Large intestine (tissue), 12 donors: Measurements from ENCODE around the gene FGF4. TPM values are rescaled to one million over a fixed set of nuclear protein-coding genes. Genes with fewer than 3 reads are reported as not detected.

Experiments
- DNase-seq, 2 donors: peaks; one replicate each; pipeline versions ENCODE4 v3.0.0 to v3.0.0-alpha.2; 2013
- H3K27ac ChIP-seq: one replicate; pipeline ENCODE4 v1.5.1; 2013; ENCODE audit warnings: low read length
- H3K27me3 ChIP-seq: 2 replicates; pipeline ENCODE4 v1.6.1; 2013; ENCODE audit warnings: low read length; ENCODE audit not compliant: control insufficient read depth, insufficient read depth
- H3K36me3 ChIP-seq: 2 replicates; pipeline ENCODE4 v1.6.1; 2013; ENCODE audit warnings: low read length; ENCODE audit not compliant: control insufficient read depth, insufficient read depth
- H3K4me1 ChIP-seq: one replicate; pipeline ENCODE4 v1.6.1; 2013; ENCODE audit warnings: low read length; ENCODE audit not compliant: control insufficient read depth, insufficient read depth
- H3K4me3 ChIP-seq: one replicate; pipeline ENCODE4 v1.5.1; 2013; ENCODE audit warnings: low read length
- H3K9me3 ChIP-seq: one replicate; pipeline ENCODE4 v1.6.1; 2013; ENCODE audit warnings: mild to moderate bottlenecking, low read depth, low read length, moderate library complexity; ENCODE audit not compliant: control insufficient read depth
- WGBS: methylation state at CpG from one replicate; pipeline ENCODE4 v1.1.5; 2013; ENCODE audit warnings: low lambda C conversion rate; ENCODE audit not compliant: insufficient coverage; 5-methylcytosine and 5-hydroxymethylcytosine counted together
- long read RNA-seq, 11 donors: transcript quantifications; one replicate each; lab custom pipeline, GENCODE V29; 2026
- polyA plus RNA-seq: library from polyadenylated mRNA; unstranded; fragments of 120-200 nt; gene quantifications from one replicate; pipeline ENCODE4 v1.2.1, GENCODE V29; 2013

Gene FGF4
- 0.03 TPM for polyA plus RNA-seq
- long read RNA-seq, donor 1: 0 reads
- long read RNA-seq, donor 2: 0 reads
- long read RNA-seq, donor 3: 0 reads
- long read RNA-seq, donor 4: 0 reads
- long read RNA-seq, donor 5: 0 reads
- long read RNA-seq, donor 6: 0 reads
- long read RNA-seq, donor 7: 0 reads
- long read RNA-seq, donor 8: 0 reads
- long read RNA-seq, donor 9: 0 reads
- long read RNA-seq, donor 10: 0 reads
- long read RNA-seq, donor 11: 0 reads

- Histone ChIP-seq H3K36me3 (no peaks in the 10 kb centered on the region), H3K9me3 (no peaks in the 10 kb centered on the region), H3K4me3 (no peak within 1 kb of the TSS), H3K27me3 (peaks cover 78% of the 10 kb centered on the region), H3K27ac (no peak within 1 kb of the TSS), H3K4me1 (no peaks in the 10 kb centered on the region)
- no peak for DNase-seq
- no CpG with 5 or more reads among the region's 66 CpGs for WGBS
These were observed at the start of gene FGF4 for GRCh38 chr11:69775163-69775755. FGF4 (minus strand) TSS chr11:69775341; CDS start chr11:69775084, 257 bp downstream.

- Histone ChIP-seq H3K27ac (peak overlapping the region; percentile 32), H3K4me3 (no peak overlapping the region), H3K36me3 (no peaks in the 10 kb centered on the region), H3K4me1 (peaks cover 20% of the 10 kb centered on the region), H3K27me3 (peaks cover 38% of the 10 kb centered on the region), H3K9me3 (no peaks in the 10 kb centered on the region)
- WGBS: no CpG with 5 or more reads among the region's 6 CpGs
- DNase-seq: peak; percentile 50 to 80
These were observed 48.6 kb upstream of the FGF4 start for GRCh38 chr11:69823641-69824265.

GRCh38 chr11:69822676-69823494 lies 47.7 kb upstream of the FGF4 start:
- DNase-seq: no peak
- Histone ChIP-seq H3K4me1 (peaks cover 18% of the 10 kb centered on the region), H3K27ac (no peak overlapping the region), H3K4me3 (no peak overlapping the region), H3K36me3 (no peaks in the 10 kb centered on the region), H3K9me3 (no peaks in the 10 kb centered on the region), H3K27me3 (peaks cover 45% of the 10 kb centered on the region)
- WGBS: 83% methylated on average over 4 of the region's 15 CpGs

- H3K27me3 ChIP-seq: peaks cover 58% of the 10 kb centered on the region
- no peak for DNase-seq
- no peak overlapping the region for H3K4me3 ChIP-seq
- no CpG with 5 or more reads among the region's 17 CpGs for WGBS
- H3K4me1 ChIP-seq: peaks cover 18% of the 10 kb centered on the region
- no peak overlapping the region for H3K27ac ChIP-seq
- no peaks in the 10 kb centered on the region for H3K9me3 ChIP-seq
- no peaks in the 10 kb centered on the region for H3K36me3 ChIP-seq
These were observed 46.4 kb upstream of the FGF4 start for GRCh38 chr11:69821511-69822040.

GRCh38 chr11:69820441-69820840 lies 45.3 kb upstream of the FGF4 start:
- peaks cover 70% of the 10 kb centered on the region for H3K27me3 ChIP-seq
- DNase-seq: no peak
- H3K4me1 ChIP-seq: peaks cover 17% of the 10 kb centered on the region
- H3K4me3 ChIP-seq: no peak overlapping the region
- no CpG with 5 or more reads among the region's 5 CpGs for WGBS
- no peaks in the 10 kb centered on the region for H3K9me3 ChIP-seq
- no peak overlapping the region for H3K27ac ChIP-seq
- H3K36me3 ChIP-seq: no peaks in the 10 kb centered on the region

GRCh38 chr11:69819541-69820070 lies 44.5 kb upstream of the FGF4 start:
- no peak for DNase-seq
- Histone ChIP-seq H3K9me3 (no peaks in the 10 kb centered on the region), H3K36me3 (no peaks in the 10 kb centered on the region), H3K27me3 (peaks cover 78% of the 10 kb centered on the region), H3K27ac (no peak overlapping the region), H3K4me1 (peaks cover 10% of the 10 kb centered on the region), H3K4me3 (no peak overlapping the region)
- WGBS: 17% methylated on average over 3 of the region's 40 CpGs

GRCh38 chr11:69818603-69819441 lies 43.7 kb upstream of the FGF4 start, which contains the start of gene FGF3:
FGF3 (minus strand) TSS chr11:69819416; CDS start chr11:69818933, 483 bp downstream.
- no peaks in the 10 kb centered on the region for H3K36me3 ChIP-seq
- peaks cover 85% of the 10 kb centered on the region for H3K27me3 ChIP-seq
- no CpG with 5 or more reads among the region's 105 CpGs for WGBS
- H3K27ac ChIP-seq: no peak within 1 kb of the TSS
- no peak within 1 kb of the TSS for H3K4me3 ChIP-seq
- no peak for DNase-seq
- no peaks in the 10 kb centered on the region for H3K9me3 ChIP-seq
- peaks cover 4% of the 10 kb centered on the region for H3K4me1 ChIP-seq

GRCh38 chr11:69818231-69818602 lies 43.1 kb upstream of the FGF4 start:
- Histone ChIP-seq H3K36me3 (no peaks in the 10 kb centered on the region), H3K27me3 (peaks cover 85% of the 10 kb centered on the region), H3K4me3 (no peak overlapping the region), H3K9me3 (no peaks in the 10 kb centered on the region), H3K4me1 (peaks cover 2% of the 10 kb centered on the region), H3K27ac (no peak overlapping the region)
- no CpG with 5 or more reads among the region's 31 CpGs for WGBS
- DNase-seq: no peak
